K562 (cell line): Measurements from ENCODE around the gene SLC17A9. TPM values are rescaled to one million over a fixed set of nuclear protein-coding genes. Genes with fewer than 3 reads are reported as not detected.

Experiments used
- ATAC-seq: fragments of 200-7000 bp; cut with Tn5 transposase; 3 replicates; pipeline ENCODE4 v1.9.1; 2020; ENCODE audit warnings: moderate library complexity
- BruUV-seq: library from RNA; stranded (reverse); fragments of 400-500 nt; replicated peaks from 2 replicates; lab custom pipeline; 2021; lab: Mats Ljungman, UMichigan
- CTCF ChIA-PET: fragments of 300-600 bp; formaldehyde crosslinking; extraction: SDS; loops from one replicate; lab custom pipeline; 2021; ENCODE audit warnings: low intra/inter-chr PET ratio; lab: Yijun Ruan, JAX
- POLR2A ChIA-PET: fragments of 300-600, 350-650 bp; sonication (Branson Sonifier 250); formaldehyde crosslinking; extraction: SDS; loops from one replicate; lab custom pipeline; 2021; ENCODE audit warnings: antibody characterized with exemption, inconsistent platforms; lab: Yijun Ruan, JAX
- DNase-seq, 4 experiments: peaks; one replicate each; pipeline versions ENCODE4 v3.0.0 to v3.0.0-alpha.2; 2011 to 2018; ENCODE audit warnings: low spot score in 3 of 4, mixed read lengths in 3 of 4; ENCODE audit errors: extremely low read depth in 1 of 4
- FAIRE-seq: peaks from 2 replicates; lab custom pipeline; 2011; peaks lifted over from hg19 to GRCh38; lab: Jason Lieb, UNC
- H2AFZ ChIP-seq: 2 replicates; pipeline ENCODE4 v1.6.0; 2011; ENCODE audit warnings: low read depth, low read length, control low read depth, inconsistent platforms
- H3K27ac ChIP-seq: fragments of 200-600 bp; 3 replicates; pipeline ENCODE4 v1.8.0; 2011; ENCODE audit warnings: low read depth, mild to moderate bottlenecking, control low read depth, inconsistent platforms, low read length, moderate library complexity, mixed read lengths; ENCODE audit errors: extremely low read depth
- H3K27me3 ChIP-seq, 2 experiments: fragments of 300-600 bp in 1 of 2; 2 replicates in 1 of 2; 3 replicates in 1 of 2; pipeline versions ENCODE4 v1.6.0 to v1.8.0; 2011; ENCODE audit warnings: inconsistent platforms in 2 of 2, low read length in 2 of 2, mild to moderate bottlenecking in 1 of 2, mixed read lengths in 1 of 2, moderate library complexity in 1 of 2; ENCODE audit not compliant: control insufficient read depth in 2 of 2, insufficient read depth in 2 of 2
- H3K36me3 ChIP-seq: fragments of 300-600 bp; 3 replicates; pipeline ENCODE4 v1.8.0; 2011; ENCODE audit warnings: mild to moderate bottlenecking, low read length, inconsistent platforms; ENCODE audit not compliant: control insufficient read depth, insufficient read depth
- H3K4me1 ChIP-seq, 2 experiments: fragments of 200-600 bp in 1 of 2; replicated peaks in 1 of 2; 2 replicates in 1 of 2; 3 replicates in 1 of 2; pipeline versions ENCODE4 v1.5.1 to v1.8.0; 2011; ENCODE audit warnings: inconsistent platforms in 2 of 2, low read length in 2 of 2, mild to moderate bottlenecking in 1 of 2, mixed read lengths in 1 of 2, moderate library complexity in 1 of 2; ENCODE audit not compliant: control insufficient read depth in 2 of 2, insufficient read depth in 2 of 2
- H3K4me2 ChIP-seq: 2 replicates; pipeline ENCODE4 v1.6.1; 2011; ENCODE audit warnings: low read length, control low read depth, inconsistent platforms, mixed read lengths; ENCODE audit not compliant: insufficient read depth
- H3K4me3 ChIP-seq: fragments of 200-600 bp; sonication (generic), shearing (Covaris generic); 2 replicates; pipeline ENCODE4 v1.5.1; 2016; ENCODE audit warnings: control low read depth, inconsistent platforms
- H3K79me2 ChIP-seq: fragments of 200-600 bp; 3 replicates; pipeline ENCODE4 v1.8.0; 2011; ENCODE audit warnings: low read length, inconsistent platforms; ENCODE audit not compliant: control insufficient read depth, insufficient read depth
- H3K9ac ChIP-seq, 2 experiments: 2 replicates each; pipeline versions ENCODE4 v1.6.0 to v1.6.1; 2011; ENCODE audit warnings: low read depth in 2 of 2, low read length in 2 of 2, control low read depth in 1 of 2, inconsistent platforms in 1 of 2, mild to moderate bottlenecking in 1 of 2, mixed read lengths in 1 of 2; ENCODE audit not compliant: insufficient read depth in 1 of 2
- H3K9me1 ChIP-seq: one replicate; pipeline ENCODE4 v1.6.0; 2011; ENCODE audit warnings: inconsistent platforms, mild to moderate bottlenecking, low read length, moderate library complexity; ENCODE audit not compliant: control insufficient read depth, insufficient read depth
- H3K9me3 ChIP-seq: replicated peaks from 2 replicates; pipeline ENCODE4 v1.5.1; 2011; ENCODE audit warnings: low read depth, low read length, inconsistent platforms; ENCODE audit not compliant: control insufficient read depth, insufficient read depth
- H4K20me1 ChIP-seq: replicated peaks from 2 replicates; pipeline ENCODE4 v1.6.1; 2011; ENCODE audit warnings: low read length, inconsistent platforms, mixed read lengths; ENCODE audit not compliant: control insufficient read depth, insufficient read depth
- ASH1L ChIP-seq: fragments of 450-650 bp; IDR thresholded peaks from 2 replicates; pipeline ENCODE4 v1.6.1; 2018; ENCODE audit warnings: borderline replicate concordance, mild to moderate bottlenecking, low read depth; ENCODE audit not compliant: partially characterized antibody
- CREM ChIP-seq: IDR thresholded peaks from 2 replicates; pipeline ENCODE4 v1.6.1; 2014; ENCODE audit warnings: antibody characterized with exemption, low read depth
- DNMT1 ChIP-seq: fragments of 450-650 bp; IDR thresholded peaks from 2 replicates; pipeline ENCODE4 v1.6.1; 2016; ENCODE audit warnings: antibody characterized with exemption, mild to moderate bottlenecking
- DPF2 ChIP-seq: fragments of 450-650 bp; IDR thresholded peaks from 2 replicates; pipeline ENCODE4 v1.6.1; 2016
- FOSL1 ChIP-seq: fragments of 200-800 bp; sonication (Bioruptor generic); conservative IDR thresholded peaks from 2 replicates; pipeline ENCODE4 v1.6.1; 2016; ENCODE audit warnings: missing genetic modification characterization, missing compliant biosample characterization
- FOXP1 ChIP-seq: sonication (generic); formaldehyde crosslinking; IDR thresholded peaks from 2 replicates; pipeline ENCODE4 v1.8.0; 2022; ENCODE audit warnings: mild to moderate bottlenecking, missing genetic modification reagents
- HDAC6 ChIP-seq: IDR thresholded peaks from 2 replicates; pipeline ENCODE4 v1.6.1; 2012; ENCODE audit warnings: low read depth, mild to moderate bottlenecking, control low read depth, inconsistent platforms, low read length, moderate library complexity
- PHF20 ChIP-seq: fragments of 450-650 bp; IDR thresholded peaks from 2 replicates; pipeline ENCODE4 v1.6.1; 2018; ENCODE audit not compliant: partially characterized antibody
- TARDBP ChIP-seq: fragments of 450-650 bp; IDR thresholded peaks from 2 replicates; pipeline ENCODE4 v1.6.1; 2016
- TRIM24 ChIP-seq, 2 experiments: fragments of 450-650 bp; IDR thresholded peaks; 2 replicates each; pipeline ENCODE4 v1.6.1; 2016
- ZKSCAN1 ChIP-seq: fragments of 150-350 bp; IDR thresholded peaks from 2 replicates; pipeline ENCODE4 v1.6.1; 2016; ENCODE audit warnings: low read depth, low read length
- ZNF232 ChIP-seq: sonication (generic); formaldehyde crosslinking; IDR thresholded peaks from 2 replicates; pipeline ENCODE4 v1.8.0; 2022; ENCODE audit warnings: mild to moderate bottlenecking, missing genetic modification reagents
- ZNF384 ChIP-seq: IDR thresholded peaks from 2 replicates; pipeline ENCODE4 v1.6.1; 2012; ENCODE audit warnings: low read depth, low read length, improper control_type of control experiment
- ZNF77 ChIP-seq: fragments of 250-450 bp; sonication (Bioruptor Pico); IDR thresholded peaks from 2 replicates; pipeline ENCODE4 v1.5.0; 2020
- WGBS: fragments of 100-300 bp; shearing (Covaris generic); methylation state at CpG from one replicate; pipeline ENCODE4 v1.1.6; 2016; ENCODE audit warnings: low coverage, mixed read lengths; ENCODE audit not compliant: insufficient coverage; ENCODE audit errors: missing lambda C conversion rate; 5-methylcytosine and 5-hydroxymethylcytosine counted together
- in situ Hi-C: fragments of 300-500 bp; cut with MboI; formaldehyde crosslinking; loops from 4 replicates; pipeline ENCODE4 v1.15.0; 2018; ENCODE audit warnings: inconsistent platforms, mixed read lengths
- intact Hi-C: fragments of 100-400 bp; cut with micrococcal nuclease; formaldehyde crosslinking; loops from 2 replicates; pipeline ENCODE4 v1.14.2; 2022
- polyA plus RNA-seq, 8 experiments: library from polyadenylated mRNA; depleted of rRNA in 4 of 8; stranded (reverse) in 5 of 8; unstranded in 3 of 8; fragments of >200 nt; fragmentation: Nextera tagmentation in 2 of 8; fragmentation: Illumina TruSeq in 1 of 8; extraction: Ambion mirVana in 2 of 8; extraction: Trizol in 1 of 8; gene quantifications; 2 replicates each; pipeline versions ENCODE4 v1.2.1 to v1.2.3, GENCODE V29; 2011 to 2014; ENCODE audit warnings: inconsistent platforms in 1 of 8, missing spikeins in 1 of 8
- total RNA-seq, 7 experiments: library from RNA; depleted of rRNA in 6 of 7; stranded (reverse); fragments of >200 nt in 6 of 7; fragmentation: Illumina TruSeq in 2 of 7; extraction: Trizol in 2 of 7; gene quantifications; 2 replicates each; pipeline versions ENCODE4 v1.2.1 to v1.2.3, GENCODE V29; 2011 to 2021; ENCODE audit warnings: low replicate concordance in 1 of 7
- TF ChIP-seq, protein P1 (sequence below): fragments of 450-650 bp; IDR thresholded peaks from 2 replicates; pipeline ENCODE4 v1.7.1; 2018; ENCODE audit warnings: mild to moderate bottlenecking, low read depth; ENCODE audit not compliant: partially characterized antibody
- TF ChIP-seq, protein P2 (sequence below): fragments of 250-450 bp; sonication (Bioruptor Pico); IDR thresholded peaks from 2 replicates; pipeline ENCODE4 v1.4.0; 2020; ENCODE audit warnings: mild to moderate bottlenecking
- TF ChIP-seq, protein P3 (sequence below): fragments of 250-450 bp; sonication (Bioruptor Pico); IDR thresholded peaks from 2 replicates; pipeline ENCODE4 v1.9.0; 2021; ENCODE audit warnings: mild to moderate bottlenecking, inconsistent platforms

The SLC17A9 gene
- total and polyA plus RNA-seq, 9 of the 15 experiments (the other 6 are each of a cell fraction or from before 2014, with no cell fraction given), result 0.04 to 0.31 TPM; not detected in 7

DNA sequence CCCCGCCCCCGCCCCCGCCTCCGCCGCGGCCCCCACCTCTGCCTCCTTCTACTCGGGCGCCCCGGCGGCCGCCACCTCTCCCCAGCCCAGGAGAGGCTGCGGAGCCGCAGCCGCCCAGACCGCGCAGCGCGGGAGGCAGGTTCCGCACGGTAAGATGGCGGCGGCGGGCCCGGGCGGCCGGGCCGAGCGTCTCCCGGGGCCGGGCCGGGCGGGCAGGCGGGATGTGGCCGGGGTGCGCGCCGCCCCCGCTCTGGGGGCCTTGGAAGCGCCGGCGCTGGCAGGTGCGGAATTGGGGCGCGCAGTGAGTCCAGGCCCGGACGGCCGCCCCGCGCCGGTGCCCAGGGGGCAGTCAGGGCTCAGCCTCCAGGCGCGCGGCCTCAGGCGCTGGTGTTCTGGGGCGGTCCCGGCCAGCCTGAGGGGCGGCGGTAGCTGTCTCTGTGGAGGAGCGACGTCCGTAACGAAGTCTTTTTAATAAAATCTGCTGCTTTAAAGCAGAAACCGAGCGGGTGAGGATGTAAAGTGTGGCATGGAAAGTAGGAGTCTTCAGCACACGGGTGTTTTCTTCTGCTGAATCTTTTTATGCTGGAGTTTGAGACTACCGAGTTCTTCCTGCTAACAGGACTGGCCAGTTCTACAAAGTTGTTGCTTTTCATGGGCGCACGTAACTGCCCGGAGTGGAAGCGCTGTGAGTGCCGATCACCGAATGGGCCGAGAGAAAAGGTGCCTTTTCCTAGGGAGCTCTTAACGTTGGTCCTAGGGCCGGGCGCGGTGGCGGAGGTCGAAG is 14.2 kb upstream of the SLC17A9 start, which contains the start of gene GID8:
TSS of gene GID8 (plus strand) at position 43 of the 784 bp plus-strand sequence. CDS start 3,356 bp downstream, outside the sequence.
- peak; percentile 66 for ATAC-seq
- peak in 2 of 4 experiments; percentile 61 to 63 for DNase-seq
- peaks cover 7% of the 10 kb centered on the region for H3K9me1 ChIP-seq
- ChIA-PET CTCF (no interaction called here), POLR2A (interaction anchor here (0.6 to 5.3 kb wide), 13 partner anchors 8 to 439 kb away, joined by 3 to 64 read pairs (median 5); partner anchors contain the start of gene DIDO1)
- H3K27ac ChIP-seq, result peak within 1 kb of the TSS; percentile 97
- H3K9me3 ChIP-seq, result no peaks in the 10 kb centered on the region
- FAIRE-seq, result no peak
- H3K36me3 ChIP-seq, result peaks cover 65% of the 10 kb centered on the region
- peaks cover 86% of the 10 kb centered on the region for H3K79me2 ChIP-seq
- intact Hi-C loops (no loop called here), in situ Hi-C loops (no loop called here)
- H3K4me3 ChIP-seq, result peak within 1 kb of the TSS; percentile 97
- peak within 1 kb of the TSS; percentile 99 for H3K4me2 ChIP-seq
- WGBS, result under 1% methylated on average over 44 of the region's 79 CpGs
- no peaks in the 10 kb centered on the region for H3K27me3 ChIP-seq
- H3K4me1 ChIP-seq, result peaks cover 31 to 56% of the 10 kb centered on the region in 2 experiments; a peak in 4 of 5 replicates
- H3K9ac ChIP-seq, result peak within 1 kb of the TSS; percentile 97 to 99
- H4K20me1 ChIP-seq, result peaks cover 30% of the 10 kb centered on the region
- peak within 1 kb of the TSS; percentile 90 for H2AFZ ChIP-seq
- BruUV-seq, result no TSS peak
- TF ChIP-seq TARDBP (no peak), FOSL1 (tag) (0 out of 2 replicates have a peak, but pooled peaks have one; percentile 8), TRIM24 (IDR thresholded peaks at IDR 0.05) (no peak), ASH1L (no peak), FOXP1 (CRISPR knock-in tag) (no peak), ZNF77 (CRISPR knock-in tag) (no peak), DNMT1 (no peak), ZNF384 (no peak), CREM (no peak), DPF2 (no peak), ZKSCAN1 (no peak), ZNF232 (CRISPR knock-in tag) (0 out of 2 replicates have a peak, but pooled peaks have one; percentile 28), PHF20 (no peak), HDAC6 (no peak)
- TF ChIP-seq, protein P1, sequence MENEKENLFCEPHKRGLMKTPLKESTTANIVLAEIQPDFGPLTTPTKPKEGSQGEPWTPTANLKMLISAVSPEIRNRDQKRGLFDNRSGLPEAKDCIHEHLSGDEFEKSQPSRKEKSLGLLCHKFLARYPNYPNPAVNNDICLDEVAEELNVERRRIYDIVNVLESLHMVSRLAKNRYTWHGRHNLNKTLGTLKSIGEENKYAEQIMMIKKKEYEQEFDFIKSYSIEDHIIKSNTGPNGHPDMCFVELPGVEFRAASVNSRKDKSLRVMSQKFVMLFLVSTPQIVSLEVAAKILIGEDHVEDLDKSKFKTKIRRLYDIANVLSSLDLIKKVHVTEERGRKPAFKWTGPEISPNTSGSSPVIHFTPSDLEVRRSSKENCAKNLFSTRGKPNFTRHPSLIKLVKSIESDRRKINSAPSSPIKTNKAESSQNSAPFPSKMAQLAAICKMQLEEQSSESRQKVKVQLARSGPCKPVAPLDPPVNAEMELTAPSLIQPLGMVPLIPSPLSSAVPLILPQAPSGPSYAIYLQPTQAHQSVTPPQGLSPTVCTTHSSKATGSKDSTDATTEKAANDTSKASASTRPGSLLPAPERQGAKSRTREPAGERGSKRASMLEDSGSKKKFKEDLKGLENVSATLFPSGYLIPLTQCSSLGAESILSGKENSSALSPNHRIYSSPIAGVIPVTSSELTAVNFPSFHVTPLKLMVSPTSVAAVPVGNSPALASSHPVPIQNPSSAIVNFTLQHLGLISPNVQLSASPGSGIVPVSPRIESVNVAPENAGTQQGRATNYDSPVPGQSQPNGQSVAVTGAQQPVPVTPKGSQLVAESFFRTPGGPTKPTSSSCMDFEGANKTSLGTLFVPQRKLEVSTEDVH, result no peak
- TF ChIP-seq, protein P2, sequence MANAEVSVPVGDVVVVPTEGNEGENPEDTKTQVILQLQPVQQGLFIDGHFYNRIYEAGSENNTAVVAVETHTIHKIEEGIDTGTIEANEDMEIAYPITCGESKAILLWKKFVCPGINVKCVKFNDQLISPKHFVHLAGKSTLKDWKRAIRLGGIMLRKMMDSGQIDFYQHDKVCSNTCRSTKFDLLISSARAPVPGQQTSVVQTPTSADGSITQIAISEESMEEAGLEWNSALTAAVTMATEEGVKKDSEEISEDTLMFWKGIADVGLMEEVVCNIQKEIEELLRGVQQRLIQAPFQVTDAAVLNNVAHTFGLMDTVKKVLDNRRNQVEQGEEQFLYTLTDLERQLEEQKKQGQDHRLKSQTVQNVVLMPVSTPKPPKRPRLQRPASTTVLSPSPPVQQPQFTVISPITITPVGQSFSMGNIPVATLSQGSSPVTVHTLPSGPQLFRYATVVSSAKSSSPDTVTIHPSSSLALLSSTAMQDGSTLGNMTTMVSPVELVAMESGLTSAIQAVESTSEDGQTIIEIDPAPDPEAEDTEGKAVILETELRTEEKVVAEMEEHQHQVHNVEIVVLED (CRISPR knock-in tag), result no peak
- TF ChIP-seq, protein P3, sequence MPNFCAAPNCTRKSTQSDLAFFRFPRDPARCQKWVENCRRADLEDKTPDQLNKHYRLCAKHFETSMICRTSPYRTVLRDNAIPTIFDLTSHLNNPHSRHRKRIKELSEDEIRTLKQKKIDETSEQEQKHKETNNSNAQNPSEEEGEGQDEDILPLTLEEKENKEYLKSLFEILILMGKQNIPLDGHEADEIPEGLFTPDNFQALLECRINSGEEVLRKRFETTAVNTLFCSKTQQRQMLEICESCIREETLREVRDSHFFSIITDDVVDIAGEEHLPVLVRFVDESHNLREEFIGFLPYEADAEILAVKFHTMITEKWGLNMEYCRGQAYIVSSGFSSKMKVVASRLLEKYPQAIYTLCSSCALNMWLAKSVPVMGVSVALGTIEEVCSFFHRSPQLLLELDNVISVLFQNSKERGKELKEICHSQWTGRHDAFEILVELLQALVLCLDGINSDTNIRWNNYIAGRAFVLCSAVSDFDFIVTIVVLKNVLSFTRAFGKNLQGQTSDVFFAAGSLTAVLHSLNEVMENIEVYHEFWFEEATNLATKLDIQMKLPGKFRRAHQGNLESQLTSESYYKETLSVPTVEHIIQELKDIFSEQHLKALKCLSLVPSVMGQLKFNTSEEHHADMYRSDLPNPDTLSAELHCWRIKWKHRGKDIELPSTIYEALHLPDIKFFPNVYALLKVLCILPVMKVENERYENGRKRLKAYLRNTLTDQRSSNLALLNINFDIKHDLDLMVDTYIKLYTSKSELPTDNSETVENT, result peak; percentile 67; the same call in 1 of the 2 replicates
